Measurements from ENCODE around the gene SLC44A3.

SLC44A3 gene

GRCh38 chr1:94856004-94856403 is 35.8 kb downstream of the SLC44A3 start:
- DNase-seq (ENCODE audit: low read depth): no peak
- no peak overlapping the region for H3K4me3 ChIP-seq (ENCODE audit: low read length)
- no peak for TF ChIP-seq CTCF (IDR thresholded peaks at IDR 0.05; ENCODE audit: insufficient read depth, low read depth, low read length, missing control alignments)

- DNase-seq (ENCODE audit: low read depth): no peak
- no peak for TF ChIP-seq CTCF (IDR thresholded peaks at IDR 0.05; ENCODE audit: insufficient read depth, low read depth, low read length, missing control alignments)
- no peak overlapping the region for H3K4me3 ChIP-seq (ENCODE audit: low read length)
Observed at GRCh38 chr1:94856868-94857267, 36.7 kb downstream of the SLC44A3 start.

- peak; percentile 62 for DNase-seq (ENCODE audit: low read depth)
- no peak for TF ChIP-seq CTCF (IDR thresholded peaks at IDR 0.05; ENCODE audit: insufficient read depth, low read depth, low read length, missing control alignments)
- no peak overlapping the region for H3K4me3 ChIP-seq (ENCODE audit: low read length)
Observed at GRCh38 chr1:94858276-94858675, 38.1 kb downstream of the SLC44A3 start.

GRCh38 chr1:94859174-94859573 is 39.0 kb downstream of the SLC44A3 start:
- no peak overlapping the region for H3K4me3 ChIP-seq (ENCODE audit: low read length)
- no peak for DNase-seq (ENCODE audit: low read depth)
- no peak for TF ChIP-seq CTCF (IDR thresholded peaks at IDR 0.05; ENCODE audit: insufficient read depth, low read depth, low read length, missing control alignments)

GRCh38 chr1:94862718-94863117 is 42.6 kb downstream of the SLC44A3 start:
- TF ChIP-seq CTCF (IDR thresholded peaks at IDR 0.05; ENCODE audit: insufficient read depth, low read depth, low read length, missing control alignments): no peak
- peak; percentile 95 for DNase-seq (ENCODE audit: low read depth)
- no peak overlapping the region for H3K4me3 ChIP-seq (ENCODE audit: low read length)

- no peak for TF ChIP-seq CTCF (IDR thresholded peaks at IDR 0.05; ENCODE audit: insufficient read depth, low read depth, low read length, missing control alignments)
- H3K4me3 ChIP-seq (ENCODE audit: low read length): no peak overlapping the region
- peak; percentile 47 for DNase-seq (ENCODE audit: low read depth)
Observed at GRCh38 chr1:94863297-94863911, 43.2 kb downstream of the SLC44A3 start.

GRCh38 chr1:94863919-94864318 is 43.8 kb downstream of the SLC44A3 start:
- TF ChIP-seq CTCF (IDR thresholded peaks at IDR 0.05; ENCODE audit: insufficient read depth, low read depth, low read length, missing control alignments): no peak
- no peak overlapping the region for H3K4me3 ChIP-seq (ENCODE audit: low read length)
- peak; percentile 86 for DNase-seq (ENCODE audit: low read depth)

Measured in epithelial cell of esophagus (primary cell).